ENCODE results near the gene VSTM2L.

GRCh38 chr20:37918035-37918434, 15.1 kb downstream of the VSTM2L start:
- TF ChIP-seq POLR2A (IDR thresholded peaks at IDR 0.05; ENCODE audit: low read depth, low read length) (no peak), MAX (IDR thresholded peaks at IDR 0.05; ENCODE audit: insufficient read depth, insufficient read length) (no peak), POLR2AphosphoS5 (IDR thresholded peaks at IDR 0.05; ENCODE audit: insufficient read depth, low read depth, low read length) (no peak)
- TF ChIP-seq, protein P1, sequence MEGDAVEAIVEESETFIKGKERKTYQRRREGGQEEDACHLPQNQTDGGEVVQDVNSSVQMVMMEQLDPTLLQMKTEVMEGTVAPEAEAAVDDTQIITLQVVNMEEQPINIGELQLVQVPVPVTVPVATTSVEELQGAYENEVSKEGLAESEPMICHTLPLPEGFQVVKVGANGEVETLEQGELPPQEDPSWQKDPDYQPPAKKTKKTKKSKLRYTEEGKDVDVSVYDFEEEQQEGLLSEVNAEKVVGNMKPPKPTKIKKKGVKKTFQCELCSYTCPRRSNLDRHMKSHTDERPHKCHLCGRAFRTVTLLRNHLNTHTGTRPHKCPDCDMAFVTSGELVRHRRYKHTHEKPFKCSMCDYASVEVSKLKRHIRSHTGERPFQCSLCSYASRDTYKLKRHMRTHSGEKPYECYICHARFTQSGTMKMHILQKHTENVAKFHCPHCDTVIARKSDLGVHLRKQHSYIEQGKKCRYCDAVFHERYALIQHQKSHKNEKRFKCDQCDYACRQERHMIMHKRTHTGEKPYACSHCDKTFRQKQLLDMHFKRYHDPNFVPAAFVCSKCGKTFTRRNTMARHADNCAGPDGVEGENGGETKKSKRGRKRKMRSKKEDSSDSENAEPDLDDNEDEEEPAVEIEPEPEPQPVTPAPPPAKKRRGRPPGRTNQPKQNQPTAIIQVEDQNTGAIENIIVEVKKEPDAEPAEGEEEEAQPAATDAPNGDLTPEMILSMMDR (IDR thresholded peaks at IDR 0.05; ENCODE audit: extremely low read depth in 1 of 2, insufficient read depth in 1 of 2, low read depth in 1 of 2, low read length in 2 of 2) = no peak
